GM20431 (cell line): ENCODE results near the gene EIF2B1.

Experiments used
- in situ Hi-C: fragments of 300-500 bp; cut with MseI, MboI; formaldehyde crosslinking; loops from one replicate; pipeline ENCODE4 v1.15.0; 2020; ENCODE audit warnings: low sequenced_read_pairs; ENCODE audit not compliant: unreplicated experiment

EIF2B1 gene

DNA sequence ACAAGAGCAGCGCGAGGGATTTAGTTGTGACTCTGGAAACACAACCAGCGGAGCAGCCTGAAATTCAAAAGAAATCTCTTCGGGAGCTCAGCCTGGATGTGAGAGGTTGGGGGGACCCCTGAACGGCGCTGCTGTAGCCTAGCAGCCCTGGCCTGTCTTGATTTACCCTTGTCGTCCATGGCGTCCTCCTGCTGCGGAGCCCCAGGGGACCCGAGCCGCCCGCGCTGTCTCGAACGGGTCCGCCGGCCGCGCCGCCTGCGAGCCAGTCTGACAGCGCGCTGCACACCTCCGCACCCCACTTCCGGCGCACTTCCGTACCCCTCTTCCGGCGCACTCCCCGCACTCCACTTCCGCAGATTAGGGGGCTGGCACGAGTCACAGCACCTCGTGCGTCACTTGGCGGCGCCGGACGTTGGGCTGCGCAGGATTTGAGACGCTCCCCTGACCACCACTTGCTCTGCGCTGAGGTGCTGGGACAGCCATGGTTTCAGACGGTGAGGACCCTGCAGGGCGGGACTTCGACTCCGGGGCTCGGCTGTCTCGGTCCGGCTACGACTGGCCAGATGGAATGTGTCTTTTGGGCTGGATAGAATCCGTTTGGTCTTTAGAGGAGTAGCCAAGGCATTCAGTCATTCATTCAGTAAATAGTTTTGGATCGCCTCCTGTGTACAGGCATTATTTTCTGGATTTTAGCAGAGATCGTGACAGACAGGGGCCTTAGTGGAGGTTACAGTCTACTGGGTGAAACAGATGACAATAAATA lies at the start of gene EIF2B1, which contains the start of gene GTF2H3:
Gene EIF2B1 (minus strand): TSS at position 308 of the 763 bp plus-strand sequence. CDS start 129 bp downstream, at position 179.
Gene GTF2H3 (plus strand): TSS at position 451 of the 763 bp plus-strand sequence. CDS start 31 bp downstream, at position 482.
- in situ Hi-C loops = no loop called here

DNA sequence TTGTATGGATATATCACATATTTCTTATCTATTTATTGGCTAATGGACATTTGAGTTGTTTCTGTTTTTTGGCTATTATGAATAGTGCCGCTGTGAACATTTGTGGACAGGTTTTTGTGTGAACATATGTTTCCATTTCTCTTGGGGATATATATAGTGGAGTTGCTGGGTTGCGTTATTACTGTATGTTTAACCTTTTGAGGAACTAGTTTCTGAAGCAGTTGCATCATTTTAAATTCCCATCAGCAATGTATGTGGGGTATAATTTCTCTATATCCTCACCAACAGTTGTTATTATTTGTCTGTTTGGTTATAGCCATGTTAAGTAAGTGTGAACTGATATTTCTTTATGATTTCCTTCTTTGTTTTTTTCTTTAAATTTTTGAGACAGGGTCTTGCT lies 48.1 kb upstream of the EIF2B1 start:
- in situ Hi-C loops = no loop called here

DNA sequence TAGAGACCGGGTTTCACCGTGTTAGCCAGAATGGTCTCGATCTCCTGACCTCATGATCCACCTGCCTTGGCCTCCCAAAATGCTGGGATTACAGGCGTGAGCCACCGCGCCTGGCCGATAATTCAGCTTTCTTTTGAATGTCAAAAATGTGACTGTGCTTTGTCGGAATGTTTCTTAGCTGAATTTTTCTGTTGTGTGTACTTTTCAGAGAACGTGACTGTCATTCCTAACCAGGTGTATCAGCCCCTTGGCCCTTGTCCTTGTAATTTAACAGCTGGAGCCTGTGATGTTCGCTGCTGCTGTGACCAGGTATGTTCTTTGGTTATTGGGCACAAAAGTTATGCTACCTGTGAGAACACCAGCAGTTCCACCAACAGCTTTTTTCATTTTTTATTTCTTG lies 45.5 kb upstream of the EIF2B1 start:
- in situ Hi-C loops = no loop called here

DNA sequence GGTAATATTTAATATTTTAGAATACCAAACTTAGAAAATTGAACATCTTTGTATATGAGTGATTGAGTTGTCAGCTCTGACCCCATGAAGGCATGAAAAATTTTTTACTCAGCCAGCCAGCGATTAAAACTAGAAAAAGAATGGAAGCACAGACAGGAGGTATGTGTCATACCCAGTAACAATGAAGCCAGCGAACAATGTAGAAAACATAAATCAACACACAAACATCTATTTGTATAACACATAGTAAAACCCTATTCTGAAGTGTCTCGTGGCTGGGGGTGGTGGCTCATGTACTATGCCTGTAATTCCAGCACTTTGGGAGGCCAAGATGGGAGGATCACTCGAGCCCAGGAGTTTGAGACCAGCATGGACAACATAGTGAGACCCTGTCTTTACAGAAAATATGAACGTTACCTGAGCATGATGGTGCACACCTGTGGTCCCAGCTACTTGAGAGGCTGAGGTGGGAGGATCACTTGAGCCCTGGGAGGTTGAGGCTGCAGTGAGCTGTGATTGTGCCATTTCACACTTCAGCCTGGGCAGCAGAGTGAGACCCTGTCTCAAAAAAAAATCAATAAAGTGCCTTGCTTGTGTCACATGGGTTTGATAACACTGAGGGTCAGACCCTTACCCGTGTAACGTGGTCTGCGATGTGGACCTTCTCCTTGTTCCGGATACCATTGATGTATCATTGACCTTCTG lies 43.3 kb upstream of the EIF2B1 start:
- in situ Hi-C loops = no loop called here

DNA sequence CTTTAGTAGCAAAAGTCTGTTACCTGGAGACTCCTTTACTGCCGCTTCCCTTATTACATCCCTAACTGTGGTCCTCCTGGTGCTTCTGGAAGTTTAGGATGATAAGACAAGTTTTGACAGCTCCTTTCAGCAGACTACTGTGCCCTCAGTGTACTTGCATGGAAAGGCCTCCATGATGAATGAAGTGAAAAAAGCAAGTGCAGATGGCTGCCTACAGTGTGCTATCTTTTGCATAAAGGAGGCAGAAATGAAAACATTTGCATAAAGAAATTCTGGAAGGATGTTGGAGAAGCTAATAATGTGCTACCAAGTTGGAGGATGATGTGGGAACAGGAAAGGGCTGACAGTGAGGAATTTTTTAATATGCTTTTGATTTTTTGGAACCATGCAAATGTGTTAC lies 42.0 kb upstream of the EIF2B1 start:
- in situ Hi-C loops = no loop called here

DNA sequence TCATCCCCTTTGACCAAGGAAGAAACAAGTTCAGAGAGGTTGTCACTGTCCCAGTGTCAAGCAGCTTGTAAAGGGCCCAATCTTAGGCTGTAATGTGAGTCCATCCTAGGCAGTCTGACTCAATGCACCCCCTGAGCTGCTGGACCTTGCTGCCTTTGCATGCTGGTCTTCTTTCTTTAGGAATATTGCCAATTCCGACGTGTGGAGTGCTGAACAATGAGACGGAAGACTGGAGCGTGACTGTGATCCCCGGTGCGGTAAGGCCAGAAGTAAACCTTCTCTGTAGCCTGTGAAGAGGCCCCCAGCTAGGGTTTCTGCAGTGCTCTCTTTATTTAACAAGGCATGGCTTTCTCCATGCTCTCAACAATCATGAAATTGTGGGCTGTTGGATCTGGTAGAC lies 38.4 kb upstream of the EIF2B1 start:
- in situ Hi-C loops = no loop called here

DNA sequence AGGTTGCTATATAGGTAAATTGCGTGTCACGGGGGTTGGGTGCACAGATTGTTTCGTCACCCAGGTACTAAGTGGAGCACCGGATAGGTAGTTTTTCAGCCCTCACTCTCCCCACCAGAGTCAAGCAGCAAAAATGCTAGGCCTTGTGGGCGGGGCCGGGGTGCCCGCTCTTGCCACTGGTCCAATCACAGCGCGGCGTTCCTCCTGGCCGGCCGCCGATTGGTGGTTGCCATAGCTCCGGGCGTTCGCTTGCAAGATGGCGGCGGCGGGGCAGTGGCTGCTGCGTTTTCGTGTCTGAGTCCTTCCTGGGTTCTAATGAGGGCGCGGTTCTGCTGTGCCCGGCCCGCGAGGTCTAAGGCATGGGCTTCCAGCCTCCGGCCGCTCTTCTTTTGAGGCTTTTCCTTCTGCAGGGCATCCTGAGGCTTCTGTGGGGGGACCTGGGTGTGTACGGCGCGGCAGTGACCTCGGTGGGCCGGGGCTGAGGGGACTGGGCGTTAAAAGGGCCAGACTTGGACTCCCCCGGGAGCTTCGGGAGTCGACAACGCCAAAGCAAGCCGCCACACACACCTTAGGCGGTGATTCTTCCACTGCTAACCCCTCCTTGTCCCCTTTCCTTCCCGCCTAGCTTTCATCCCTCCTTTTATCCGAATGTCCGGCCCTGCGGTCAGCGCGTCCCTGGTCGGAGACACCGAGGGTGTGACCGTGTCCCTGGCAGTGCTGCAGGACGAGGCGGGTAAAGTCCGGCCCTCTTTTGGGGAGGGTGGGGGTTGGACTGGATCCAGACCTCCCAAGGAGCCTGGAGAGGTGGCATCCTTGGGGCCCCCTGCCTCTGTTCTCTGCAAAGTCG lies 37.6 kb upstream of the EIF2B1 start, which contains the start of gene TCTN2:
Gene TCTN2 (plus strand): TSS at position 232 of the 847 bp plus-strand sequence. CDS start 128 bp downstream, at position 360.
- in situ Hi-C loops = no loop called here

DNA sequence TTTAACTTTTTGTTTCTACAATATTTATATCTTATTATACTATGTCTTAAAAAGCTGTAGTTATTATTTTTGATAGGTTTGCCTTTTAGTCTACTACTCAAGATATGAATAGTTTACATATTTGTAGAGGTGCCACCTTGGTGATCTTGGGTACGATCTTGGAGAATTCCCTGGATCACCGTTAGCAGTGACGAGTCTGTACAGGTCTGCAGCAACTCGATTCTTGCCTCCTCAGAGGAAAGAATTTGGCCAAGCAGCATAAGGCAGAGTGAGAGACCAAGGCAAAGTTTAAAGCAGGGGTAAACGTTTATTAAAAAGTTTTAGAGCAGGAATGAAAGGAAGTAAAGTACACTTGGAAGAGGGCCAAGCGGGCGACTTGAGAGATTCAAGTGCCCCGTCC lies 34.3 kb upstream of the EIF2B1 start:
- in situ Hi-C loops = no loop called here

DNA sequence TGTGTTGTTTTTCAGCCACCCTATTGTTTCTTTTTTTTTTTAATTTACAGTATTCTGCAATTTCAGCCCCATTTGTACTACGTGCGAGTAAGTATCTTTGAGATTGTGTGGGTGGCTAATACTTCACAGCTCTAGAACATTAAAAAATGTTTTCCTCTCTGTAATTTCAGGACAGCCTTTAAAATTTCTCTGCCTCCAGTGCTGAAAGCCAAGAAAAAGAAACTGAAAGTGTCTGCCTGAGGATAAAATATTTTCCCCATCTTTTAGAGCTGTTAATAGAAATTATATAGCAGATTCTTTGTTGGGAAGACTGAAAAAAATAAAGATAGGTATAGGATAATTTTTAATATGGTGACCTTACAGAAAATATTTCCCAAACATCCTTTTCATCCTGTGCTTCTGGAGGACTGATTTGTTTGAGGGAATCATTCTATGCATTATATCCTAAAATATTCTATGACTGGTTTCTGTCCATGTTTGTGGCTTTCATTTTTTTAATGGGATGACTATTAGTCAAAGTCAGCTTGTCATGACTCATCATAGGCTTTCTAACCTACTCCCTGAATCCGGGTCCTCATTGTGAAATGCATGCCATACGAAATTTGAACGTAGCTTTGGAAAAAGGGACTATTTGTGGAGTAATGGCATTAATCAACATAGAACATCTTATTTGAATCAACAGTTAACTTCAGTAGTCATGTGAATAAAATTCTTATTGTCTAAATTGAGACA lies 26.7 kb upstream of the EIF2B1 start:
- in situ Hi-C loops = no loop called here

DNA sequence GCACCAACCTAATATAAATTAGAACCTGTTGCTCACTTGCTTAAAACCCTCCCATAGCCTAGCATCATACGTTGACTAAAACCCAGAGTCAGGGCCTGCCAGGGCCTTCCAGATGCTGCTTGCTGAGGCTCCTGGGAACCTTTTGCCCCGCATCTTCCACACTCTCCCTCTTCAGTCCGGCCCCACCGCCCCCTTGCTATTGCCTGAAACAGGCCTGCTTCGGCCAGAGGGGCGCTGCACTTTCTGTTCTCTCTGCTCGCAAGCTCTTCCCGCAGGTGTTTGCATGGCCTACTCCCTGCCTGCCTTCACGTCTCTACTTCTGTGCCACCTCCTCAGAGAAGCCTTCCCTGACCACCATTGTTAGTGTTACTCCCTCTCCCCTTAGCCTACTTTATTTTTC lies 23.7 kb upstream of the EIF2B1 start:
- in situ Hi-C loops = no loop called here

DNA sequence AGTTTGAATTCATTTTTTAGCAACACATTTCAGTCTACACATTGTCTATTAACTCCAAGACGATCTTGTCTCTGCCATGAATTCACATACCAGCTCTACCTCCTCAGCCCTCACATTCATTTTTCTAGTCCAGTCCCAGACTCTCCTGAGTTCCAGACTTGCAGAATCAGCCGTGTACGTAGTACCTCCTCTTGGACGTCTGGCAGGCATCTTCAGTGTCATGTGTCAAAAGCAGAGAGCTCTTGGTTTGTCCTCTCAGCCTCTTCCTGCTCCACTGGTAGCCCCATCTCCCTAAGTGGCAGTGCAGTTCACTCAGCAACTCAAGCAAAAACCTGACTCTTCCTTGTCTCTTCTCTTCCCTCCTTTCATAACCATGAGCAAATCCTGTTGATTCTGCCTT lies 22.9 kb upstream of the EIF2B1 start:
- in situ Hi-C loops = no loop called here

DNA sequence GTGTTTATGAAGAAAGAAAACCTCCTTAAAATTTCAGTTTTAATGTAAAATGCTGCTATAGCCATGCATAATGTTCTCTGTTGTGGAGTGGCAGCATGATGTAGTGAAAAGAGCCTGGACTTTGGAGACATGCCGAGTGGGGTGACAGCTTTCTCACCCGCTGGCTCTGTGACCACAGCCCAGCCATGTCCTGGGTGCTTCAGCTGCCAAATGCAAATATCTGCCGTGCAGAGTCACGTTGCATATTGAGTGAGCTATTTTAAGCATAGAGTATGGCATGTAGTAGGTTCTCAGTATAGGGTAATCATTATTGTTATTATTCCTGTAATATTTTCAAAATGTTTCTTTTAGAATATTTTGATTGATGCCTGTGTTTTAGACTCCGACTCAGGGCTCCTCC lies 21.9 kb upstream of the EIF2B1 start:
- in situ Hi-C loops = no loop called here

DNA sequence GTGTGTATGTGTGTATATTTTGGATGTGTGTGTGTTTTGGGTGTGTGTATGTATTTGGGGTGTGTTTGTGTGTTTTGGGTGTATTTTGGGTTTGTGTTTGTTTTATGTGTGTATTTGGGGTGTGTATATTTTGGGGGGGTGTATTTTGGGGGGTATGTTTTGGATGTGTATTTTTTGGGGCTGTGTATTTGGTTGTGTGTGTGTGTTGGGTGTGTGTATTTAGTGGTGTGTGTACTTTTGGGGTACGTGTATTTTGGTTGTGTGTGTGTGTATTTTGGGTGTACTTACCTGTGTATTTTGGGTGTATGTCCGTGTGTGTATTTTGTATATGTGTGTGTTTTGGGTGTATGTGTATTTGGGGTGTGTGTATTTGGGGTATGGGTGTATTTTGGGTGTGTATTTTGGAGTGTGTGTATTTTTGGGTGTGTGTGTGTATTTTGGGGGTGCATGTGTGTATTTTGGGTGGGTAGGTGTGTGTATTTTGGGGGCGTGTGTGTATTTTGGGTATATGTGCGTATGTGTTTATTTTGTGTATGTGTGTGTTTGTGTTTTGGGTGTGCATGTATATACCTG lies 20.7 kb upstream of the EIF2B1 start:
- in situ Hi-C loops = no loop called here

DNA sequence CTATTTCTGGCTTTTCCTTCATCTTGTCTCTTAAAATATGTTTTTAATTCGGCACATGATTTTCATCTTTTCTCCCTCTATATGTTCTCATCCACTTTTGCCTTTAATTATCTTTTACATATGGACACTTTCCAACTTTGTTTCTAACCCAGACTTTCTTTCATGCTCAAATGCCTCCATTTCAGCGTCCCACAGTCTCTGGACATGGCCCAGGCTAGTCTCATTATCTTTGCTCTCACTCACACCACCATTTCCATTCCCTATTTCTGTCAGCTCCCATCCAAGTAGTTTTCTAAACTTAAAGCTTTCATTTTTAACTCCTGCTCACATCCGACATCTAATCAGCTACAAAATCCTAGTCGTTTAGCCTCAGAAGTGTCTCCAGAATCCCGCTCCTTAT lies 14.9 kb upstream of the EIF2B1 start:
- in situ Hi-C loops = no loop called here

DNA sequence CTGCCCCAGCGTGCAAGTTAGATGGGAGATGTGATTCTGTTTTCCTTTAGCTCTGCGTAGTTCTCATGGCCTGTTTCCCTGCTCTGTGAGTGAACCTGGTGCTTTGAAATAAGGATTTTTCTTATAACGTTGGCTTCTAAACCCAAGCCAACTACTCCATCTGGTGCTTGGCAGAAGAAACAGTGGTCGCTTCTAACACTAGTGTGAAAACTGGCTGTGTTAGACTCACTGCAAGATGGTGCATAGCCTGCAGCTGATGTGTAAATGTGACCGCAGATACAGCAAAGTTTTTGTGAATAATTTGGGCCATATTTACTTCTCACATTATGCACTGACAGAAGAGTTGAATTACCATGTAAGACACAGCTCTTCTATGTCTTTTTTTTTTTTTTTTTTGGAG lies 12.4 kb upstream of the EIF2B1 start:
- in situ Hi-C loops = no loop called here

DNA sequence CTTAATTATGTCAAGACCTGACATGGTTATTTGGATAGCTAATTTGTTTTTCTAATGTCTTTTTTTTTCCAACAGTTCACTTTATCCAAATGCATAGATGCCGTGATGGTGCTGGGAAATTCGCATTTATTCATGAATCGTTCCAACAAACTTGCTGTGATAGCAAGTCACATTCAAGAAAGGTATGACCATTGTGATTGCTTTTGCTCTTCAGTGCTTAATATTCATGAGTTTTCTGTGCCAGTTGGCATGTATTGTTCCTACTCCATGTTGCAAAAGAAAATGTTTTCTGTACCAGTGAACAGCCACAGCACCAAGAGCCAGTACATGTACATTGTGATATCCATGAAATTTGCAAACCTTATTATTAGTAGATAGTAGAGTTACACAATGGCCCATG lies 11.9 kb upstream of the EIF2B1 start:
- in situ Hi-C loops = no loop called here

DNA sequence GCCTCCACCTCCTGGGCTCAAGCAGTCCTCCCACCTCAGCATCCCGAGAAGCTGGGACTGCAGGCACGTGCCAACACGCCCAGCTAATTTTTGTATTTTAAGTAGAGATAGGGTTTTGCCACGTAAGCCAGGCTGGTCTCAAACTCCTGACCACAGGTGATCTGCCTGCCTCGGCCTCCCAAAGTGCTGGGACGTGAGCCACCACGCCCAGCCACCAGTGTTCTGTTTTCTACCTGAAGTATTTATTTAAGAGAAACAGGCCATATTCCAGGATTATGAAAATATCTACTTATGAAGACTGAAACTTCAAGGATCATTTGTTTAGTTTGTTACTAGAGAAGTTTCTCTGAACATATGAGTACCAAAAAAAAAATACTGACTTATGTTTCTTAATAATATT lies 10.4 kb upstream of the EIF2B1 start:
- in situ Hi-C loops = no loop called here

DNA sequence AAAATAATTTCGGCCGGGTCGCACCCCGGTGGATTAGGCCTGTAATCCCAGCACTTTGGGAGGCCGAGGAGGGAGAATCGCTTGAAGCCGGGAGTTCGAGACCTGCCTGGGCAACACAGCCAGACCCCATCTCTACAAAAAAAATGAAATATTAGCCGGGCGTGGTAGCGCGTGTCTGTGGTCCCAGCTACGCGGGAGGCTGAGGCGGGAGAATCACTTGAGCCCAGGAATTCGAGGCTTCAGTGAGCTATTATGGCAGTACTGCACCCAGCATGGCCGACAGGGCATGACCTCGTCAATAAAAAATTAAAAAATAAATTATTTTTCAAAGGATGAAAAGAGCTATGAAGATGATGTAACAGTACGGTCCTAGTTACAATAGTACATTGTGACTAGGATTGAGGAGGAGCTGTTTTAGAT lies 666 bp upstream of the EIF2B1 start:
- in situ Hi-C loops = no loop called here
